GM12878 (cell line): ENCODE results near the gene SLC5A8. TPM values are rescaled to one million over a fixed set of nuclear protein-coding genes. Genes with fewer than 3 reads are reported as not detected.

ENCODE experiments used
- ATAC-seq: fragments of 200-7000 bp; cut with Tn5 transposase; 3 replicates; pipeline ENCODE4 v1.9.1; 2020; ENCODE audit warnings: mild to moderate bottlenecking, moderate library complexity
- BruUV-seq: library from RNA; stranded (reverse); fragments of 400-500 nt; replicated peaks from 2 replicates; lab custom pipeline; 2021; lab: Mats Ljungman, UMichigan
- CTCF ChIA-PET: fragments of 300-600 bp; sonication (Branson Sonifier 250); formaldehyde crosslinking; extraction: SDS; loops from one replicate; lab custom pipeline; 2021; ENCODE audit warnings: inconsistent platforms; lab: Yijun Ruan, JAX
- POLR2A ChIA-PET: fragments of 350-600 bp; formaldehyde crosslinking; extraction: SDS; loops from one replicate; lab custom pipeline; 2021; ENCODE audit warnings: inconsistent platforms; lab: Charles Lee
- RAD21 ChIA-PET: fragments of 300-600 bp; sonication (Branson Sonifier 250); formaldehyde crosslinking; loops from one replicate; lab custom pipeline; 2023; ENCODE audit warnings: antibody characterized with exemption; ENCODE audit not compliant: unreplicated experiment; lab: Charles Lee
- SMC1A ChIA-PET: fragments of 300-600 bp; sonication (Branson Sonifier 250); formaldehyde crosslinking; loops from one replicate; lab custom pipeline; 2023; ENCODE audit not compliant: unreplicated experiment, uncharacterized antibody; lab: Charles Lee
- DNase-seq: peaks from one replicate; pipeline ENCODE4 v3.0.0-alpha.2; 2011; ENCODE audit warnings: low read depth, low spot score
- FAIRE-seq: peaks from 3 replicates; lab custom pipeline; 2011; peaks lifted over from hg19 to GRCh38; lab: Jason Lieb, UNC
- H2AFZ ChIP-seq: 2 replicates; pipeline ENCODE4 v1.6.0; 2011; ENCODE audit warnings: low read depth, low read length, control low read depth; ENCODE audit not compliant: control insufficient read depth
- H3K27ac ChIP-seq: 2 replicates; pipeline ENCODE4 v1.5.1; 2011; ENCODE audit warnings: control low read depth; ENCODE audit not compliant: control insufficient read depth, insufficient read depth
- H3K27me3 ChIP-seq, 2 experiments: replicated peaks in 1 of 2; 2 replicates each; pipeline versions ENCODE4 v1.6.0 to v1.6.1; 2011; ENCODE audit warnings: low read length in 1 of 2; ENCODE audit not compliant: control insufficient read depth in 2 of 2, insufficient read depth in 2 of 2
- H3K36me3 ChIP-seq, 2 experiments: 2 replicates each; pipeline ENCODE4 v1.5.1; 2011; ENCODE audit warnings: low read length in 1 of 2; ENCODE audit not compliant: control insufficient read depth in 2 of 2, insufficient read depth in 2 of 2
- H3K4me1 ChIP-seq: 2 replicates; pipeline ENCODE4 v1.6.1; 2011; ENCODE audit warnings: mild to moderate bottlenecking, low read length, moderate library complexity, mixed read lengths; ENCODE audit not compliant: control insufficient read depth, insufficient read depth
- H3K4me2 ChIP-seq: 2 replicates; pipeline ENCODE4 v1.6.0; 2011; ENCODE audit warnings: control low read depth; ENCODE audit not compliant: control insufficient read depth, insufficient read depth
- H3K4me3 ChIP-seq: fragments of 200-600 bp; sonication (generic); 2 replicates; pipeline ENCODE4 v1.5.1; 2016
- H3K79me2 ChIP-seq: 2 replicates; pipeline ENCODE4 v1.6.0; 2011; ENCODE audit warnings: low read length; ENCODE audit not compliant: control insufficient read depth, insufficient read depth
- H3K9ac ChIP-seq: 2 replicates; pipeline ENCODE4 v1.8.0; 2011; ENCODE audit warnings: low read length, control low read depth, mixed read lengths; ENCODE audit not compliant: control insufficient read depth, insufficient read depth
- H3K9me3 ChIP-seq: replicated peaks from 3 replicates; pipeline ENCODE4 v1.5.1; 2011; ENCODE audit warnings: mild to moderate bottlenecking, low read length; ENCODE audit not compliant: control insufficient read depth, insufficient read depth
- H4K20me1 ChIP-seq: 2 replicates; pipeline ENCODE4 v1.6.0; 2011; ENCODE audit not compliant: control insufficient read depth, insufficient read depth
- ETV6 ChIP-seq, 2 experiments: fragments of 450-650 bp in 1 of 2; IDR thresholded peaks in 1 of 2; conservative IDR thresholded peaks in 1 of 2; 2 replicates each; pipeline ENCODE4 v1.6.1; 2014; ENCODE audit warnings: antibody characterized with exemption in 1 of 2, borderline replicate concordance in 1 of 2, low read depth in 1 of 2, mild to moderate bottlenecking in 1 of 2, moderate library complexity in 1 of 2
- HDAC2 ChIP-seq: fragments of 200-600 bp; sonication (generic); IDR thresholded peaks from 2 replicates; pipeline ENCODE4 v1.6.1; 2017
- SIX5 ChIP-seq: IDR thresholded peaks from 2 replicates; pipeline ENCODE4 v1.6.1; 2011; ENCODE audit warnings: mild to moderate bottlenecking, low read depth, low read length, moderate library complexity; ENCODE audit not compliant: severe bottlenecking
- SUPT20H ChIP-seq: IDR thresholded peaks from 2 replicates; pipeline ENCODE4 v1.6.1; 2011; ENCODE audit warnings: low read depth, mild to moderate bottlenecking, low read length, moderate library complexity, borderline replicate concordance; ENCODE audit not compliant: control insufficient read depth
- WGBS: methylation state at CpG from one replicate; pipeline ENCODE4 v1.1.6; 2016; ENCODE audit warnings: low lambda C conversion rate; ENCODE audit not compliant: insufficient replicate concordance, insufficient coverage; ENCODE audit errors: missing lambda C conversion rate; 5-methylcytosine and 5-hydroxymethylcytosine counted together
- in situ Hi-C: fragments of 300-500 bp; cut with MboI; formaldehyde crosslinking; loops from 9 replicates; pipeline ENCODE4 v1.14.3; 2018; ENCODE audit warnings: mixed read lengths
- intact Hi-C: fragments of 100-400 bp; cut with micrococcal nuclease; formaldehyde crosslinking; loops from one replicate; pipeline ENCODE4 v1.14.2; 2022; ENCODE audit not compliant: unreplicated experiment
- polyA plus RNA-seq, 11 experiments: library from polyadenylated mRNA; depleted of rRNA in 4 of 11; unstranded in 6 of 11; stranded (reverse) in 5 of 11; fragments of >200 nt; fragmentation: Nextera tagmentation in 4 of 11; fragmentation: Illumina TruSeq in 1 of 11; extraction: Ambion mirVana in 4 of 11; extraction: Trizol in 1 of 11; gene quantifications; 1 replicate in 1 of 11; 2 replicates in 10 of 11; pipeline versions ENCODE4 v1.2.1 to v1.2.3, GENCODE V29; 2011 to 2016; ENCODE audit warnings: inconsistent platforms in 2 of 11, missing spikeins in 2 of 11, low read depth in 1 of 11
- total RNA-seq, 4 experiments: library from RNA; depleted of rRNA in 3 of 4; stranded (reverse); fragments of >200 nt in 3 of 4; fragmentation: Illumina TruSeq in 1 of 4; extraction: Trizol in 1 of 4; gene quantifications; 2 replicates each; pipeline versions ENCODE4 v1.2.1 to v1.2.3, GENCODE V29; 2013 to 2021
- TF ChIP-seq, protein P1 (sequence below): IDR thresholded peaks from 2 replicates; pipeline ENCODE4 v1.6.1; 2011; ENCODE audit warnings: borderline replicate concordance, low read depth, mild to moderate bottlenecking, moderate library complexity, mixed read lengths, low read length; ENCODE audit not compliant: insufficient read depth; ENCODE audit errors: extremely low read length
- TF ChIP-seq, protein P2 (sequence below): IDR thresholded peaks from 2 replicates; pipeline ENCODE4 v1.6.1; 2011; ENCODE audit warnings: low read depth, low read length, improper control_type of control experiment, borderline replicate concordance

The SLC5A8 gene
- total and polyA plus RNA-seq, 10 of the 15 experiments (the other 5 are each of a cell fraction or from before 2014, with no cell fraction given), result not detected

DNA sequence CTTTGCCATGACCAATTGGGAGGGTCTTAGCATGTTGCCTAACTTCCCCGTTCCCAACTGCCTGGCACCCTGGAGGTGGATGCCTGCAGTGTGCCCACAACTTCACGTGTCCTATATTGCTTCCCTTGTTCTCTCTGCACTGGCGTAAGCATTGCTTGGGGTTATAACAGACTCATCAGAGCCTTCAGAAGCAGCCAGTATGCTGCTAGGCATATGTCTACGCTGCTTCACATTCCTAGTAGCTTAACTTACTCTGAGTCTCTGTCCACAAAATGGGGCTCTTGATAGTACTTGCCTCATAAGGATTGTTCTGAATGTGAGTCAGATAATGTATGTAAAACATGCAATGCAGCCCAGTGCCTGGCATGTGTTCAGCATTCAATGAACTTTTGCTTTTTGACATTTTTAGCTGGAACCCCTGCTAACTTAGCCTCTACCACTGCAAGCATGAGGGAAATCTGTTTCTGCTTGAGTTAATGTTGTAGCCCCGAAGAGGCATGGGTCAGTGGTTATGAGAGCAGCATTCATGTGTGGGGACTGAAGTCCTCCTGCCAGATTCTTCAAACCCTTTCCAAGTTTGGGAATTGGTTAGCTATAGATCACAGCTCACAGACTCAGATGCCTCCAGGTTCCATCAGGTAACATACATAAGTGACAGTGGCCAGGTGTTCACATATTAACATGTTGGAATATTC lies 2.8 kb downstream of the SLC5A8 start:
- no peaks in the 10 kb centered on the region for H3K36me3 ChIP-seq
- no peaks in the 10 kb centered on the region for H3K4me1 ChIP-seq
- in situ Hi-C loops, result no loop called here
- no peak overlapping the region for H3K9ac ChIP-seq
- H3K27me3 ChIP-seq, result no peaks in the 10 kb centered on the region; a peak in 2 of 4 replicates
- SMC1A ChIA-PET, result interaction anchor here (1.3 kb wide), 1 partner anchor 16 kb away, joined by 3 read pairs; no protein-coding TSS in a partner anchor
- TF ChIP-seq HDAC2 (no peak), SUPT20H (no peak), SIX5 (no peak), ETV6 (conservative IDR thresholded peaks at IDR 0.05 in 1 of 2, IDR thresholded peaks at IDR 0.05 in 1 of 2; ENCODE audit: borderline replicate concordance in 1 of 2, low read depth in 1 of 2) (no peak)
- TF ChIP-seq, protein P1, sequence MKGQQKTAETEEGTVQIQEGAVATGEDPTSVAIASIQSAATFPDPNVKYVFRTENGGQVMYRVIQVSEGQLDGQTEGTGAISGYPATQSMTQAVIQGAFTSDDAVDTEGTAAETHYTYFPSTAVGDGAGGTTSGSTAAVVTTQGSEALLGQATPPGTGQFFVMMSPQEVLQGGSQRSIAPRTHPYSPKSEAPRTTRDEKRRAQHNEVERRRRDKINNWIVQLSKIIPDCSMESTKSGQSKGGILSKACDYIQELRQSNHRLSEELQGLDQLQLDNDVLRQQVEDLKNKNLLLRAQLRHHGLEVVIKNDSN, result no peak
- TF ChIP-seq, protein P2, sequence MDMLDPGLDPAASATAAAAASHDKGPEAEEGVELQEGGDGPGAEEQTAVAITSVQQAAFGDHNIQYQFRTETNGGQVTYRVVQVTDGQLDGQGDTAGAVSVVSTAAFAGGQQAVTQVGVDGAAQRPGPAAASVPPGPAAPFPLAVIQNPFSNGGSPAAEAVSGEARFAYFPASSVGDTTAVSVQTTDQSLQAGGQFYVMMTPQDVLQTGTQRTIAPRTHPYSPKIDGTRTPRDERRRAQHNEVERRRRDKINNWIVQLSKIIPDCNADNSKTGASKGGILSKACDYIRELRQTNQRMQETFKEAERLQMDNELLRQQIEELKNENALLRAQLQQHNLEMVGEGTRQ, result no peak
- no peak overlapping the region for H2AFZ ChIP-seq
- H3K79me2 ChIP-seq, result no peaks in the 10 kb centered on the region
- no peak overlapping the region for H3K4me3 ChIP-seq
- FAIRE-seq (no peak), ATAC-seq (no peak), DNase-seq (no peak)
- no peak overlapping the region for H3K27ac ChIP-seq
- no TSS peak for BruUV-seq
- RAD21 ChIA-PET, result no interaction called here
- CTCF ChIA-PET, result no interaction called here
- WGBS, result 22% methylated on average over 5 of the region's 5 CpGs
- H3K9me3 ChIP-seq, result no peaks in the 10 kb centered on the region
- no peak overlapping the region for H3K4me2 ChIP-seq
- no peaks in the 10 kb centered on the region for H4K20me1 ChIP-seq
- intact Hi-C loops, result no loop called here
- POLR2A ChIA-PET, result interaction anchor here (0.5 kb wide), 1 partner anchor 35 kb away, joined by 6 read pairs; no protein-coding TSS in a partner anchor
